Activated CD8-positive, alpha-beta T cell treated with anti-CD3 and anti-CD28 coated beads, Interleukin-2, amount 10 ng/mL, durations not matched to agents 7 days and 5 days (primary cell): ENCODE measurements around the gene NRP1. TPM values are rescaled to one million over a fixed set of nuclear protein-coding genes. Genes with fewer than 3 reads are reported as not detected.

Experiments used
- ATAC-seq: fragments of 150-1000 bp; cut with Tn5 transposase; one replicate; pipeline ENCODE4 v1.10.0; 2021; ENCODE audit warnings: moderate library complexity
- CTCF ChIA-PET: fragments of 350-600 bp; sonication (Branson Sonifier 250); formaldehyde crosslinking; loops from one replicate; lab custom pipeline; 2021; ENCODE audit warnings: antibody characterized with exemption; lab: Charles Lee
- POLR2A ChIA-PET: fragments of 350-600 bp; sonication (Branson Sonifier 250); formaldehyde crosslinking; loops from one replicate; lab custom pipeline; 2021; ENCODE audit warnings: antibody characterized with exemption; lab: Charles Lee
- DNase-seq: peaks from one replicate; pipeline ENCODE4 v3.0.0-alpha.2; 2020
- H3K27ac Mint-ChIP-seq: one replicate; pipeline ENCODE4 v1.8.0; 2021; ENCODE audit warnings: mild to moderate bottlenecking, mixed read lengths
- H3K27me3 Mint-ChIP-seq: one replicate; pipeline ENCODE4 v1.8.0; 2021; ENCODE audit warnings: low read depth, mixed read lengths
- H3K36me3 Mint-ChIP-seq: one replicate; pipeline ENCODE4 v1.8.0; 2021; ENCODE audit warnings: low read depth, mixed read lengths
- H3K4me1 Mint-ChIP-seq: one replicate; pipeline ENCODE4 v1.8.0; 2021; ENCODE audit warnings: low read depth, mixed read lengths
- H3K4me3 Mint-ChIP-seq: one replicate; pipeline ENCODE4 v1.8.0; 2021; ENCODE audit warnings: mild to moderate bottlenecking, mixed read lengths
- H3K9me3 Mint-ChIP-seq: one replicate; pipeline ENCODE4 v1.8.0; 2022; ENCODE audit warnings: mixed read lengths; ENCODE audit not compliant: insufficient read depth
- total RNA-seq, 2 experiments: library from RNA; stranded (reverse); gene quantifications; one replicate each; pipeline ENCODE4 v1.2.3, GENCODE V29; 2021

NRP1 gene
- total RNA-seq, 2 experiments from 2014 or later: 0.11 to 0.23 TPM

DNA sequence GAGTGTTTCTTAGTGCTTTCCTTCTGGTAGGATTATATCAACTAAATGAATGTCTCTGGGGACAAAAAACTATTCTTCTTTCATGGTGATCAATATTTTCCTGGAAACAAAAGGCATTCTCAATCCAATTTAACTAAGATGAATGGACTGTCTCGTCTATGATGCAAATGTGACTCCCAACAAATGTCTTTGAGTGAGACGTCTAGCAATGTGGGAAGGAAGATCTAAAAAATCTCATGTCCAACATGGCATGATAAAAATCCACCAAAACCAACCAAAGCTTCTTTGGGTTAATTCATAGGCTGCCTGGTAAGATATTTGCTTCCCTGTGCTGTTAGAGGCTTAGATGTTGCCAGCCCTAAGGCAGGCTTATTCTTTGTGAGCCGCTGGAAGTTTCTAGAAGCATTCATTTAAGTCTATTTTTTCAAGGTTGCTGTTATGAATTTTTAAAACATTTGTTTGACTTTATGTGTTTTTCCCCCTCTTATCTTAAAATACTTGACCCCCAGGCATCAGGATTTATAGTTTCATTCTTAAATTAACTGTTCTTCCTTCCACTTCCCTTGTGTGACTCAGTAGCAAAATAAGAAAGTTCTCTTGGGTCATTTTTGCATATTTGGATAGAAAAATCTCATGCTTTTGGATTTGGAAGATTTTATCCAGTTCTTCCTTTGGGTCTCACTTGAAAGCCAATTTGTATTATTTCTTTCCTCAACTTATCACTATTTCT lies 156.3 kb downstream of the NRP1 start:
- H3K27ac Mint-ChIP-seq: no peak overlapping the region
- CTCF ChIA-PET: no interaction called here
- no peaks in the 10 kb centered on the region for H3K9me3 Mint-ChIP-seq

DNA sequence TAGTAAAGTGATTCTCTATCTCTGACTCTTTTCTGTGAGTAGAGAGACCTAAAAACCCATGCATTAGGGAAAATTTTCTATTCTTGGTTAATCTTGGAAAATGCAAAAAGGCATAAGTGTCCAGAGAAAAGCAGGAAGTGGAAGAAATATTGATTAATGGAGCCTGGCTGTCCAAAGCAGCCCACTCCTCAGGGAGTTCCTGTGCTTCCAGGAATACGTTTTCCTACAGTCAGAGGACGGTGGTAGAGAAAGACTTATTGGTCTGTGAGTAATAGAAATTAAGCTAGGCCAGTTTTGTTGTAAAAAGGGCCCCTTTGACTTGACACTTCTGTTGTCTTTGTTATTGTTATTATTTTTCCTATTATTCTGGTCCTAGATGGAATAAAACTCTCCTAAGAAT lies 157.8 kb downstream of the NRP1 start:
- peaks cover 6% of the 10 kb centered on the region for H3K27me3 Mint-ChIP-seq
- ATAC-seq (no peak), DNase-seq (no peak)
- ChIA-PET POLR2A (no interaction called here), CTCF (interaction anchor here (2.1 kb wide), 1 partner anchor 17 kb away, joined by 11 read pairs; no protein-coding TSS in a partner anchor)
- H3K9me3 Mint-ChIP-seq: no peaks in the 10 kb centered on the region
- H3K36me3 Mint-ChIP-seq: no peaks in the 10 kb centered on the region
- no peak overlapping the region for H3K27ac Mint-ChIP-seq
- H3K4me3 Mint-ChIP-seq: no peak overlapping the region
- no peaks in the 10 kb centered on the region for H3K4me1 Mint-ChIP-seq

More for the DNA sequence above, 156.3 kb downstream of the NRP1 start:
- Mint-ChIP-seq H3K4me3 (no peak overlapping the region), H3K36me3 (no peaks in the 10 kb centered on the region), H3K27me3 (peaks cover 6% of the 10 kb centered on the region), H3K4me1 (no peaks in the 10 kb centered on the region)
- POLR2A ChIA-PET: no interaction called here
- no peak for DNase-seq
- ATAC-seq: no peak

DNA sequence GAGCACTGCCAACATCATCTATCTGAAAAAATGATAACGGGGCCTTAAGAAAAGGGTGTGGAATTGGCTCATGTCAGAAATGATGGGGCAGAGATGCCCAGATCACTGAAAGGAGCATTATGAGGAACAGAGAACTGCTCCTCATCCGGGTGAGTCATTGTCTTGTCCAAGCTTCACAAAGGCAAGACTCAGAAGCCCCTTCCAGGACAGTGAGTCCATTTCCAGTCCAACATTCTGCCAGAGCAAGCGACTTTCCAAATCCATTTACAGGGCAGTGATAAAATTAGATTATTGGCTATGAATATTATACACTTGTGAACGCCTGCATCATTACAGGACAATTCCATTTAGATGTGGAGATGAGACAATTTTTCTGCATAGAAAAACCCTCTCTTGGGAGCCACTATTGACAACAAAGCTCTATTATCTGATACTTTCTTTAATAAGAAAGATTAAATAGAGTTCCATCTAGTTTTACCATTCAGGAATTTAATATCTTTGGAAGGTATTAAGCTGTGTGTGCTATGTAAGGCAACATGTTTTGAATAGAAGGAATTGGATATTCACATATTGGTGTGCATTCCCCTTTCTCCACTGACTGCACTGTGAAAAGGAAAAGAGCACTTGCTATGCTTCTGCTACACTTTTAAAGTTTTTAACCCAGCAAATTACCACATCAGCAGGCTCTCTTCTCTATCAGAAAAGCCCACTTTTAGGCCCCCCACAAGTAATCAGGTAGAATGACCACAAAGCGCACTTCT lies 159.6 kb downstream of the NRP1 start:
- DNase-seq: no peak
- no peaks in the 10 kb centered on the region for H3K36me3 Mint-ChIP-seq
- H3K27ac Mint-ChIP-seq: no peak overlapping the region
- ATAC-seq: no peak
- H3K4me3 Mint-ChIP-seq: no peak overlapping the region
- H3K9me3 Mint-ChIP-seq: no peaks in the 10 kb centered on the region
- CTCF ChIA-PET: interaction anchor here (1.5 to 2.1 kb wide), 2 partner anchors 18 to 20 kb away, joined by 3 to 11 read pairs; no protein-coding TSS in a partner anchor
- POLR2A ChIA-PET: no interaction called here
- peaks cover 6% of the 10 kb centered on the region for H3K27me3 Mint-ChIP-seq
- no peaks in the 10 kb centered on the region for H3K4me1 Mint-ChIP-seq

DNA sequence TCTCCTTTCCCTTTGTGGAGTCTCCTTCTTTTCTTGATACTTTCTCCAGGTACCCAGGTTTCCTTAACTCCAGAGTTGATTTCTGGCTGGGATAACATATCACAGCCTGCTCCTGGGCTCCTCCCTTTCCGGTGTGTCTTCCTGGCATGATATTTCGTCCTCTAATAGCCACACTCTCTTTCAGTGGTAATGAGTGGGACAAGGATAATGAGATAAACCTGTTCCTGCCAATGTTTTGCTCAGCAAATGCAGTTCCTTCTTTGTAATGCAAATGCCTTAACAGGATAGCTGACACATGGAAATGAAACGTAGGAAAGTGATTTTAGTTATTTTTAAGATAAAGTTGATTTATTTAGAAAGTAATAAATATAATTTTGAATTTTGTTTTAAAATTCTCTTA lies 168.6 kb downstream of the NRP1 start:
- no peak for DNase-seq
- no peak overlapping the region for H3K27ac Mint-ChIP-seq
- no peak for ATAC-seq
- H3K27me3 Mint-ChIP-seq: peaks cover 12% of the 10 kb centered on the region
- ChIA-PET CTCF (no interaction called here), POLR2A (no interaction called here)
- H3K9me3 Mint-ChIP-seq: no peaks in the 10 kb centered on the region
- H3K4me1 Mint-ChIP-seq: no peaks in the 10 kb centered on the region
- H3K4me3 Mint-ChIP-seq: no peak overlapping the region
- H3K36me3 Mint-ChIP-seq: no peaks in the 10 kb centered on the region

DNA sequence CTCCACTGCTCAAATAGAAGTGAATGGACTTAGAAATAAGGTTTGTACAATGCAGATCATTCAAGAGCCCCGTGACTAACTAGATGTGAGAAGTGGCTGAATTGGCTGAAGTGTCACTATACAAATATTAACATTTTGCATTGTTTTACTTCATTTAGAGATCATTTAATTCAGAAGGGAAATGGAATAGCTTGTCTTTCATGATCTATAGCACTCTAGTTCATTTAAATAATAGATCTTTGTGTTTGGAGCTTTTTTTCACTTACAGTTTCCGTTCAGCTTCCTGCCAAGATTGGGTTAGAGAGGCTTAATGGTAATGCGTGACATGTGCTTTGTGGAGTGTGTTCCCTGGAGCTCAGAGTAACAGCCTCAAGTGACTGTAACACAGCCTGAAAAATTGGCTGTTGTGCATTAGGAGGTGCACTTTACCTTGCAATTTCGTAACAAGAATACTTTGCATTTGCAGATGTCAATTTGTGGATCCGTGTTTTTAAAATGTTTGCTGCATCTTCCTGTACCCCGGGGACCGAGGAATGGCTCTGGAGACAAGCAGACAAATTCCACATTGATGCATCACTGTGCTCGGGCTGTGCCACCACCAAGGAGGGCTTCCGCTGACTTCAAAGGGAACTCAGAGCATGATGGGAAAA lies 170.3 kb downstream of the NRP1 start:
- H3K27me3 Mint-ChIP-seq: peaks cover 12% of the 10 kb centered on the region
- no peak for ATAC-seq
- H3K36me3 Mint-ChIP-seq: no peaks in the 10 kb centered on the region
- no peak overlapping the region for H3K4me3 Mint-ChIP-seq
- ChIA-PET CTCF (interaction anchor here (1.2 to 1.5 kb wide), 2 partner anchors 8 to 29 kb away, joined by 4 to 5 read pairs; no protein-coding TSS in a partner anchor), POLR2A (no interaction called here)
- no peak for DNase-seq
- H3K9me3 Mint-ChIP-seq: no peaks in the 10 kb centered on the region
- no peak overlapping the region for H3K27ac Mint-ChIP-seq
- no peaks in the 10 kb centered on the region for H3K4me1 Mint-ChIP-seq

DNA sequence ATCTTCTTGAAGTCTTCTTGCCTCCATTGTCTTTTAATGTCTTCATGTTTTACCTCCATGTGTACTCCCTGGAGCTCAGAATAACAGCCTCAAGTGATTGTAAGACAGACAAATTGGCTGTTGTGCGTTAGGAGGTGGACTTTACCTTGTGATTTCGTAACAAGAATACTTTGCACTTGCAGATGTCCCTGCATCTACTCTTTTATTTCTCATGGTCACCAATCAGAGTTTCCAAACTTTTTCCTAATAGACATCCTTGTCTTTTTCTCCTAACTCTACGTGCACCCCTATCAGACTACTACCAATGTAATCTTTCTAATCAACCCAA lies 172.3 kb downstream of the NRP1 start:
- peaks cover 7% of the 10 kb centered on the region for H3K27me3 Mint-ChIP-seq
- H3K4me3 Mint-ChIP-seq: no peak overlapping the region
- ChIA-PET CTCF (interaction anchor here (0.9 to 2.5 kb wide), 3 partner anchors 9 to 153 kb away, joined by 3 to 6 read pairs (median 3); no protein-coding TSS in a partner anchor), POLR2A (no interaction called here)
- ATAC-seq (no peak), DNase-seq (no peak)
- no peaks in the 10 kb centered on the region for H3K9me3 Mint-ChIP-seq
- no peaks in the 10 kb centered on the region for H3K36me3 Mint-ChIP-seq
- H3K27ac Mint-ChIP-seq: no peak overlapping the region
- no peaks in the 10 kb centered on the region for H3K4me1 Mint-ChIP-seq

DNA sequence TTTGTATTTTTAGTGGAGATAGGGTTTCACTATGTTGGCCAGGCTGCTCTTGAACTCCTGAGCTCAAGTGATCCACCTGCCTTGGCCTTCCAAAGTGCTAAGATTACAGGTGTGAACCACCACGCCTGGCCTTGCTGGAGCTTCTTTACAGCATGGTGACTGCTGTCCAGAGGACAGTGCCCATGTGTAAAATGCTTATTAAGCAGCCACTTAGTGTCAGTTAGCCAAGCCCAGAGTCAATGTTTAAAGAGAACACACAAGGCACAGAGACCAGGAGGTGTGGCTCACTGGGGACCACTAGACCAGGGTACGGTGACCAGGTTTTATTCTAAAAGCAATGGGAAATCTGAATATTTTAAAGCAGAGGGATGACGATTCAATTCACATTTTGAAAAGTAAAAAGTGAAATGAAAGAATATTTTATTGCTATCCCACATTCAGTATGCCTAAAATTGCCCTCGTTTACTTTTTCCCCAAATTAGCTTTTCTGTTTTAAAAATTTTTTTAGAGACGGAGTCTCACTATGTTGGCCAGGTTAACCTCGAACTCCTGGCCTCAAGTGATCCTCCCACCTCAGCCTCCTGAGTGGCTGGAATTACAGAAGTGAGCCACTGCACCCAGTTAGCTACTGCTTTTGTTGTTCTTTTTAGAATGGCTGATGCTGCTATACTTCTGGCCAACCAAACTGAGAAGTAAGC lies 172.8 kb downstream of the NRP1 start:
- H3K4me3 Mint-ChIP-seq: no peak overlapping the region
- no peaks in the 10 kb centered on the region for H3K9me3 Mint-ChIP-seq
- peaks cover 7% of the 10 kb centered on the region for H3K27me3 Mint-ChIP-seq
- ATAC-seq: no peak
- ChIA-PET CTCF (interaction anchor here (0.9 to 2.5 kb wide), 3 partner anchors 8 to 153 kb away, joined by 3 to 6 read pairs (median 3); no protein-coding TSS in a partner anchor), POLR2A (no interaction called here)
- no peaks in the 10 kb centered on the region for H3K36me3 Mint-ChIP-seq
- no peaks in the 10 kb centered on the region for H3K4me1 Mint-ChIP-seq
- H3K27ac Mint-ChIP-seq: no peak overlapping the region
- no peak for DNase-seq

DNA sequence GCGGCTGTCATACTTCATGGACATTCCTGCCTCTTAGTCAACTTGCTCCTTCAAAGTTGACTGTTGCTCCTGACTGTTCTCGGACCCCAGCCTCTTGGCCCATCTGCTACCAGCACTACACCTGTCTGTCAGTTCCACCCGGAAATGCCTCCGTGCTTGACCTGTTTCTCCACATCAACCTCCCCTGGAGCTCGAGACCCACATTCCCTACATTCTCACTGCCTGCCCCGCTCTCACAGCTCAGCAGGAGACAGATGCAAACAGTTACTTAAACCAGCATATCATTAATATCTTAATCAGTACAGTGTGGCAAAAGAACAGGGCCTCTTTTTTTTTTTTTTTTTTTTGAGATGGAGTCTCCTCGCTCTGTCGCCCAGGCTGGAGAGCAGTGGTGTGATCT lies 174.3 kb downstream of the NRP1 start:
- ChIA-PET CTCF (interaction anchor here (1.8 kb wide), 1 partner anchor 44 kb away, joined by 8 read pairs; no protein-coding TSS in a partner anchor), POLR2A (no interaction called here)
- peaks cover 2% of the 10 kb centered on the region for H3K27me3 Mint-ChIP-seq
- H3K27ac Mint-ChIP-seq: no peak overlapping the region
- no peaks in the 10 kb centered on the region for H3K9me3 Mint-ChIP-seq
- no peak for DNase-seq
- H3K4me3 Mint-ChIP-seq: no peak overlapping the region
- ATAC-seq: no peak
- no peaks in the 10 kb centered on the region for H3K36me3 Mint-ChIP-seq
- peaks cover 7% of the 10 kb centered on the region for H3K4me1 Mint-ChIP-seq

DNA sequence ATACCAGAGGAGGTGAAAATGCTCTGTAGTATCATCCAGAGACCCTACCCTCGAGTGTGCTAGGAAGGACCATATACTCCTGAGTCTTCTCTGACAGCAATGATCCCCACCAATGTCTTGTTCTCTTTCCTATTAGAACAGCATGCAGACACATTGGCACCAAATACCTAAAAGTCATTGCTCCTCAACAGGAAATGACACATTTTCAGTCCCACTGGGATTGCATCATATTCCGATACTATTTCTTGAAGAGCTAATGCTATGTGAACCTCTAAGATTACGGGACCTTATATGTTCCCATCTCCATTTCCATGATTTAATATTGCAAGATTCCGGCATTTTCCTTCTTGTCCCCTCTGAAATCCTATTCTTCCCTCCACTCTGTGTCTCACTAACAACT lies 177.4 kb downstream of the NRP1 start:
- ChIA-PET CTCF (interaction anchor here (1.2 kb wide), 1 partner anchor 18 kb away, joined by 3 read pairs; no protein-coding TSS in a partner anchor), POLR2A (no interaction called here)
- ATAC-seq (no peak), DNase-seq (no peak)
- H3K27ac Mint-ChIP-seq: no peak overlapping the region
- H3K4me1 Mint-ChIP-seq: peaks cover 15% of the 10 kb centered on the region
- no peak overlapping the region for H3K4me3 Mint-ChIP-seq
- no peaks in the 10 kb centered on the region for H3K9me3 Mint-ChIP-seq
- no peaks in the 10 kb centered on the region for H3K36me3 Mint-ChIP-seq
- peaks cover 2% of the 10 kb centered on the region for H3K27me3 Mint-ChIP-seq

DNA sequence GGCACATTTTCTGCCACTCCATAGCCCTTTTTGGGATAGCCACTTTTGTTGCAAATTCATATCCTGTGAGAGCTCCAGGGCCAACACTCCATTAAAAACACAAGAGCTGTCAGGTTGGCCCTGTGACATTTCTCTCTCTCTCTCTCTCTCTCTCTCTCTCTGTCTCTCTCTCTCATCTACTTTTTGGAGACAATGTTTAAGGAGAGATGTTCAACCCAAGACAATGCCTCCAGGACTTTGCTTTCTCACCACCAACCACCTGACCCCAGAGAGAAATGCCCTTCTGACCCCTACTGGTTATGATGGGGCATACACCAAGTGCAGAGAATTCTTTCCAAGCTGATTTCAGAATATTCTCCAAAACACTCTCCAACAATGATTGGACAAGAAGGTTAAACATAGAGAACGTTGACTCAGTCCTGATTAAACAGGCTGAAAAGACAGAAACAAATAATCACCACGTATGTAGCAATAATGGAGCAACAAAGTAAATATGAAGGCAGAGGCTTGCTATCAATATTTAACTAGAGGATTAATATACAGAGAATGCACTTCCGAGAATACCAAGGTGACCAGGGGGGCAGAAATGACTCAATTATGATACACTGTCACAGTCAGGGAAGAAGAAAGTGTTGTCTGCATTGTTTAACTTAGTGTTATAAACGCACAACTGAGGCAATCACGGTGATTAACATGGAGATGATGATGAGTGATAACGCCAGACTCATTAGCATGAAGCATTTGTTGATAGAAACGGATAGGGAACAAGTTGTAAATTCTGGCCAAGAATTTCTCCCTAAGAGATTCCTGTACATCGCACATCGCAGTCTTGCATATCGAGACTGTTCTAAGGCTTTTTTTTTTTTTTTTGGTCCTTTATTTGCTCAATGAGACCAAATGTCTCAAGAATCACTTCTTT lies 178.5 kb downstream of the NRP1 start:
- Mint-ChIP-seq H3K4me3 (no peak overlapping the region), H3K27ac (no peak overlapping the region), H3K27me3 (peaks cover 2% of the 10 kb centered on the region), H3K4me1 (peaks cover 20% of the 10 kb centered on the region), H3K36me3 (no peaks in the 10 kb centered on the region), H3K9me3 (no peaks in the 10 kb centered on the region)
- peak; percentile 46 for DNase-seq
- ATAC-seq: peak; percentile 80
- ChIA-PET CTCF (interaction anchor here (0.7 to 4.0 kb wide), 22 partner anchors 8 to 175 kb away, joined by 3 to 33 read pairs (median 4); no protein-coding TSS in a partner anchor), POLR2A (interaction anchor here (1.0 to 1.6 kb wide), 2 partner anchors 17 to 710 kb away, joined by 3 to 5 read pairs; partner anchors contain the start of gene CCDC7)
